Thoracic aorta (tissue), 2 donors: ENCODE results near the gene FAM204A. TPM values are rescaled to one million over a fixed set of nuclear protein-coding genes. Genes with fewer than 3 reads are reported as not detected.

Source experiments
- ATAC-seq: fragments of 150-250 bp; one replicate; pipeline ENCODE4 v1.8.0; 2017; ENCODE audit warnings: low read depth; ENCODE audit not compliant: insufficient number of reproducible peaks, low FRiP score
- DNase-seq: peaks from one replicate; pipeline ENCODE4 v3.0.0-alpha.2; 2020; ENCODE audit warnings: low spot score
- H3K27ac ChIP-seq, 2 donors: fragments of 200-600 bp; sonication (generic); 1 replicate in 1 of 2; 2 replicates in 1 of 2; pipeline ENCODE4 v1.5.1; 2016; ENCODE audit warnings: mild to moderate bottlenecking in 2 of 2, moderate library complexity in 2 of 2
- H3K27me3 ChIP-seq: fragments of 200-600 bp; sonication (generic); replicated peaks from 2 replicates; pipeline ENCODE4 v1.6.0; 2016; ENCODE audit warnings: mild to moderate bottlenecking; ENCODE audit not compliant: insufficient read depth
- H3K36me3 ChIP-seq: fragments of 200-600 bp; sonication (generic); one replicate; pipeline ENCODE4 v1.5.1; 2016
- H3K4me1 ChIP-seq, 2 donors: fragments of 200-600 bp; sonication (generic); 1 replicate in 1 of 2; 2 replicates in 1 of 2; pipeline versions ENCODE4 v1.5.1 to v1.6.0; 2016; ENCODE audit warnings: low read depth in 2 of 2, mild to moderate bottlenecking in 1 of 2; ENCODE audit not compliant: control insufficient read depth in 1 of 2
- H3K4me3 ChIP-seq: fragments of 200-600 bp; sonication (generic); 2 replicates; pipeline ENCODE4 v1.5.1; 2016; ENCODE audit warnings: mild to moderate bottlenecking
- H3K9me3 ChIP-seq: fragments of 200-600 bp; sonication (generic); 2 replicates; pipeline ENCODE4 v1.5.1; 2016
- CTCF ChIP-seq: fragments of 200-600 bp; sonication (generic); IDR thresholded peaks from one replicate; pipeline ENCODE4 v1.5.1; 2019; ENCODE audit warnings: antibody characterized with exemption
- total RNA-seq, 2 donors: library from RNA; depleted of rRNA; stranded (reverse); fragments of >200 nt; gene quantifications; one replicate each; pipeline versions ENCODE4 v1.1.0 to v1.2.3, GENCODE V29; 2016

Gene FAM204A
- total RNA-seq, 2 donors from 2014 or later = 18.5 to 22.5 TPM

DNA sequence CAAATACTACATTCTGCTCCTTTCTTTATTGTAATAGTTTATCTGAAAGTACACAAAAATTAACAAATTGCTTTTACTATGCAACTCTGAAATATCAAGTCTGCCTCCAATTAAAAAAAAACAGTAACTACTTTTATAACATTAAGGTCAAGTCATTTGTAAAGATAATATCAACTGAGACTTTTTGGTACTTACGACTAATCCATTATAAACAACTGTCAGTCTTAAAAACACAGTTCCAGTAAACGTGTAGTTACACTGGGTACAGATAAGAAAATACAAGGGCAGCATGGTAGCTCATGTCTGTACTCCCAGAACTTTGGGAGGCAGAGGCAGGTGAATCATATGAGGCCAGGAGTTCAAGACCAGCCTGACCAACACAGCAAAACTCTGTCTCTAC lies 32.2 kb downstream of the FAM204A start:
- no peak for TF ChIP-seq CTCF
- no peaks in the 10 kb centered on the region for H3K27me3 ChIP-seq
- no peaks in the 10 kb centered on the region for H3K36me3 ChIP-seq
- no peaks in the 10 kb centered on the region for H3K9me3 ChIP-seq
- H3K4me1 ChIP-seq = peaks cover 29 to 53% of the 10 kb centered on the region in 2 donors
- ATAC-seq (no peak), DNase-seq (no peak)
- peak overlapping the region in 1 of 2 donors; percentile 73 for H3K27ac ChIP-seq
- H3K4me3 ChIP-seq = no peak overlapping the region

DNA sequence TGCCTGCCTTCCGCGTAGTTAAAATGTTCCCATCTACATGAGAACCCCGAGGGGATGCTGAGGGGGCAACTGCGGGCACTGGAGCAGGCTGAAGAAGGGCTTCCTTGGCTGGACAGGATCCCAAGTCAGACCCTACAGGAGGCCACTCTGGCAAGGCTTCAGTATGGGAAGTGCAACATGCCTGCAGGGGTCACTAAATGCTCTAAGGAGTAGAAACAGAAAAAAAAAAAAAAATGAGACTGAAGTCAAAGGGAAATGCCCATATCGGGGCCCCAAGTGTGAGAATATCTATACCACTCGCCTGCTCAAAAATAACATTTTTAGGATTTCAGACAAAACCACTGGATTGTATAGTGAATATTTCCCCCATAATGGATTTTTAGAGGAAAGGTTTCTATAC lies 33.5 kb downstream of the FAM204A start:
- no peak for TF ChIP-seq CTCF
- Histone ChIP-seq H3K4me3 (no peak overlapping the region), H3K36me3 (peaks cover 3% of the 10 kb centered on the region), H3K27ac (peak overlapping the region; percentile 14 to 73), H3K4me1 (peaks cover 29 to 53% of the 10 kb centered on the region in 2 donors), H3K9me3 (no peaks in the 10 kb centered on the region), H3K27me3 (no peaks in the 10 kb centered on the region)
- ATAC-seq = no peak
- DNase-seq = no peak

- Histone ChIP-seq H3K27me3 (no peaks in the 10 kb centered on the region), H3K4me3 (no peak overlapping the region), H3K9me3 (no peaks in the 10 kb centered on the region), H3K27ac (peak overlapping the region; percentile 14 to 73), H3K4me1 (peaks cover 29 to 53% of the 10 kb centered on the region in 2 donors), H3K36me3 (peaks cover 3% of the 10 kb centered on the region)
- no peak for TF ChIP-seq CTCF
- DNase-seq (no peak), ATAC-seq (no peak)
Measured at GRCh38 chr10:118307859-118308258, 34.3 kb downstream of the FAM204A start.

- Histone ChIP-seq H3K4me1 (peaks cover 29 to 58% of the 10 kb centered on the region in 2 donors), H3K36me3 (peaks cover 3% of the 10 kb centered on the region), H3K4me3 (no peak overlapping the region), H3K27me3 (no peaks in the 10 kb centered on the region), H3K27ac (peak overlapping the region in 1 of 2 donors; percentile 73), H3K9me3 (no peaks in the 10 kb centered on the region)
- no peak for DNase-seq
- TF ChIP-seq CTCF = no peak
- no peak for ATAC-seq
Measured at GRCh38 chr10:118307220-118307619, 34.9 kb downstream of the FAM204A start.

GRCh38 chr10:118305730-118306129 lies 36.4 kb downstream of the FAM204A start:
- Histone ChIP-seq H3K36me3 (peaks cover 3% of the 10 kb centered on the region), H3K4me3 (no peak overlapping the region), H3K27ac (no peak overlapping the region), H3K9me3 (no peaks in the 10 kb centered on the region), H3K27me3 (no peaks in the 10 kb centered on the region), H3K4me1 (peaks cover 22 to 53% of the 10 kb centered on the region in 2 donors)
- no peak for TF ChIP-seq CTCF
- ATAC-seq (no peak), DNase-seq (no peak)
